Measurements from ENCODE around the gene TAF6L.
"Not testable (repeated sequence)": the region's sequence is repeated elsewhere in the genome, so short reads cannot be mapped to it uniquely, and the experiment has no call there.

The TAF6L gene

DNA sequence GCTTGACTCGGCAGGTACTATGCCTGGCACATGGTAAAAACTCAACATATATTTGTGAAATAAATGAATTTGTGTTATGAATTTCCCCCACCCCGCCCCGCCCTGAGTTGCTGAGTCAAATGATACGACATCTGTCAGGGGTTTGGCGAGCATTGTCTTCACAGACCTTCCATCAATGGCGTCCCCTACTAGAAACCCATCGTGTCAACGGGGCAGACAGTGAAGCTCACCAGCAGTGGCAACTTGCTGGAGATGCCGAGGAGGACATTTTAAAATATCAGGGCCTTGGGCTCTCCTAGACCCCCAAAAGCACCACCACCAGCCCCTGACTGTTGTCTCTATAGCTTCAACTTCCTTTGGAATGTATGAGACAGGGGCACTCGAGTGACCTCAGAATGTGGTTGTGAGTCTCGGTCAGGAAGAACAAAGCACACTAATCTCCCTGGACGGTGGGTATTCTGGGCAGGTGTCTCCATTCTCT is 34.8 kb downstream of the TAF6L start:
- peak; percentile 29 for DNase-seq

DNA sequence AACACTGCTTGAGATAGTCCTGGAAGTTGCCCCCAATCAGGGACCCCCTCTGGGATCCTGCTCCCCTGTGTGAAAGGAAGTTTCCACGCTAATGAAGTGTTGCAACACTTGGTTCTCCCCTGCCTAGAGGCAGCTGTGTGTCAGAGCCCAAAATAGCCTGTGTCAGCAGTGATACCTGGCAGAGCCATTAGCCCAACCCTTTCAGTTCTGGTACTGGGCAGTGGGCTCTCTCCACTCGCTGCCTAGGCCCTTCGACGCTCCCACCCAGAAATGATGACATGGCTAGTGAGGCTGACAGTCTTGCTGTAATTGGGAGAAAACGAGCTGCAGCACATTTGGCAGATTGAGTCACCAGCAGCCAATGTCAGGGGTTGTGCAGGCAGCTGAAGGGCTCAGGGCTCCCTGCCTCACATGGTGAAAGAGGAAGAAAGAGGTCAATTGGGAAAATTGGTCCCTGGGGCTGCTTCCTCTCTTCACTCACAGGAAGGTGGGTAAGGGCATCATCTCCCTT is 35.5 kb downstream of the TAF6L start:
- peak; percentile 95 for DNase-seq

DNA sequence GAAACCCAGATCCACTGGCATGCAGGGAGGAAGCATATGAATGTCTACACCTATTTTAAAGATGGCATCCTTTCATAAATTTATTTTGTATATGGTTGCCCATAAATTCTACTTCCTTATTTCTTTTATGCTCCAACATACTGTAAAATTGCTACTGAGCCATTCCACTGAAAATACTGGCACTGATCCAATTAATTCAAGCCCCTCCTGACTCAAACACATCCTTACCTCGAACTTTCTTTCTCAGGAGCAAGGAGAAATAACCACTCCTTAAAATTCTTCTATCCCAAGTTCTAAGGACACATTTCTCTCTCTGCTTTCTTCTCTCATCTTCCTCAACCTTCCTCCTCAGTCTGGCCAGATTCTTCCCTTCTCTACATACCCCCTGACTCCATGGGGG is 39.6 kb downstream of the TAF6L start:
- no peak for DNase-seq

DNA sequence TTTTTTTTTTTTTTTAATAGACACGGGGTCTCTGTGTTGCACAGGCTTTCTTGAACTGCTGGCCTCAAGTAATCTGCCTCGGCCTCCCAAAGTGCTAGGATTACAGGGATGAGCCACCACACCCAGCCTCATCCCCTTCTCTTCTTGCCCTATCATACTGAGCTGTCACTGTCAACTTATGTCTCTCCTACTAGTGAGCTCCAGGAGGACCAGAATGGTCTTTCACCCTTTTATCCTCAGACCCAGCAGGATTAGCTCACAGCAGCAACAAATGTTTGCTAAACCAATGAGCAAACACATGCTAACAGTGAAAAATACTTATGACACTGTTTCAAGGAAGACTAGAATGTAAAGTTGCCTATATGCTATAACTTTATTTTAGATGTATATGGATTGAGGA is 40.5 kb downstream of the TAF6L start:
- no peak for DNase-seq

DNA sequence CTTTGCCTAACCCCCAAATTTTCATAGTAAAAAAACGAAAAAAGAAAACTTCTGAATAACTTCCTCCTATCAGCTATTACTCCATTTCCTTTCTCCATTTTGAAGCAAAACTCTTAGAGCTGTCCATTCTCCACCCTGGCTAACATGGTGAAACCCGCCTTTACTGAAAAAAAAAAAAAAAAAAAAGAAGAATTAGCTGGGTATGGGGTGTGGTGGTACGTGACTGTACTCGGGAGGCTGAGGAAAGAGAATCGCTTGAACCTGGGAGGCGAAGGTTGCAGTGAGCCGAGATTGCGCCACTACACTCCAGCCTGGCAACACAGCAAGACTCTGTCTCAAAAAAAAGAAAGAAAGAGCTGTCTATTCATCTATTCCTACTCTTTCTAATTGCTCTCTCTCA is 45.4 kb downstream of the TAF6L start:
- peak; percentile 67 for DNase-seq

DNA sequence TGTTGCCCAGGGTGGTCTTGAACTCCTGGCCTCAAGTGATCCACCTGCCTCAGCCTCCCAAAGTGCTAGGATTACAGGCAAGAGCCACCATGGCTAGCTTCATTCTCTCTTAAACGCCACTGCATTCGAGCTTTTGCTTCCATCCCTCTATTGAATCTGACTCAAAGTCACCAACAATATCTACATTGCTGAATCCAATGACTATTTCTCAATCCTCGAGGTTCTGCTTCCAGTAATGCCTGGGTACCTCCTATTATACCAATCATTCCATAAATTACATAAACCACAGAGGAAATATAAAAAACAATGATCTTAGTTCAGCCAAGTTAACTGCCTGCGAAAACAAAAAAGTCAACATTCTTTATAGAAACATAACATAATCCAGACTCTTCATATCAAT is 45.9 kb downstream of the TAF6L start:
- no peak for DNase-seq

DNA sequence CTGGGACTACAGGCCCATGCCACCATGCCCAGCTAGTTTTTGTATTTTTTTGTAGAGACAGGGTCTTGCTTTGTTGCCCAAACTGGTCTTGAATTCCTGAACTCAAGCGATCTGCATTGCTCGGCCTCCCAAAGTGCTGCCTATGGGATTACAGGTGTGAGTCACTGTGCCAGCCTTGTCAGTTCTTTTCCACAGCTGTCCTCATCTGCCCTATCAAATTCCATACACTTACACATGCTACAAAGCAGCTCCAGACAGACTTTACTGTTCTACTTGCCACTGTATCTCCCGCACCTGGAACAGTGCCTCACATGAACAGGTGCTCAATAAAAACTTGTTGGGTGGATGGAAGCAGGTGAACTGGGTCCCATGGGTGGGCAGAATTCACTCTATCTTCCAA is 52.5 kb downstream of the TAF6L start:
- DNase-seq = no peak

DNA sequence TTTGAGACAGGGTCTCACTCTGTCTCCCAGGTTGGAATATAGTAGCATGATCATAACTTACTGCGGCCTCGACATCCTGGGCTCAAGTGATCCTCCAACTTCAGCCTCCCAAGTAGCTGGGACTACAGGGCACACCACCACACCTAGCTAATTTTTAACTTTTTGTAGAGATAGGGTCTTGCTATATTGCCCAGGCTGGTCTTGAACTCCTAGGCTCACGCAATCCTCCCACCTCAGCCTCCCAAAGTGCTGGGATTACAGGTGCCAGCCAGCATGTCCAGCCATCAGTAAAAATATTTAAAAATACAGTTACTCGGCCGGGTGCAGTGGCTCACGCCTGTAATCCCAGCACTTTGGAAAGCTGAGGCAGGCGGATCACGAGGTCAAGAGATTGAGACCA is 56.9 kb downstream of the TAF6L start:
- not testable (repeated sequence) for DNase-seq

DNA sequence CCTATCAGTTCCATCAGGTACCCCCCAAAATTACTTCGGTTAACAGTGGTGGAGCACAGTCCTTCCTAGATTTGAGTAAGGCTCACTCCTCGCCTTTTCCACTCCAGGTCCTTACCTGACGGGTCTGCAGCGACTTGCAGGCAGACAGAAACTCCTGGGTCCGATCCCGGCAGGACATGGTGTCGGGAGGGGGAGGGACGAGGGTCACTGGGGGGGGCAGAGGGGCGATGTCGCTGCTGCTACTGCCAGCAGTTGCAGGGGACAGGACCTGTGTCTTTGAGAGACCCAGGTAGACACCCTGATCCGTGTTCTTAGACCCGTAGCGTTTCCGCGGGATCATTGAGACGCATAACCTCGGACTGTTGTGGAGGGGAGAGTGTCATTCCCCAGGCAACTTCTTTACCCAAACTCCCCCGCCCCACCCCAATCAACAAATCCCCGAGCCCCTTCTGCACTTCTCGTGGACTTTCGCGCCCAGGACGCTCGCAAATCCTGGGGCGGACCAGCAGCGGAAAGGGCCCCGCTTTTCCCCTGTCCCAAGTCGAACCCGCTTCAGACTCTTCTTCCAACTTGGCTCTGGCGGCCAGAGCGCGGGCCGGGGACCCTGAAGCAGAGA is 59.8 kb downstream of the TAF6L start:
- DNase-seq = peak; percentile 33

DNA sequence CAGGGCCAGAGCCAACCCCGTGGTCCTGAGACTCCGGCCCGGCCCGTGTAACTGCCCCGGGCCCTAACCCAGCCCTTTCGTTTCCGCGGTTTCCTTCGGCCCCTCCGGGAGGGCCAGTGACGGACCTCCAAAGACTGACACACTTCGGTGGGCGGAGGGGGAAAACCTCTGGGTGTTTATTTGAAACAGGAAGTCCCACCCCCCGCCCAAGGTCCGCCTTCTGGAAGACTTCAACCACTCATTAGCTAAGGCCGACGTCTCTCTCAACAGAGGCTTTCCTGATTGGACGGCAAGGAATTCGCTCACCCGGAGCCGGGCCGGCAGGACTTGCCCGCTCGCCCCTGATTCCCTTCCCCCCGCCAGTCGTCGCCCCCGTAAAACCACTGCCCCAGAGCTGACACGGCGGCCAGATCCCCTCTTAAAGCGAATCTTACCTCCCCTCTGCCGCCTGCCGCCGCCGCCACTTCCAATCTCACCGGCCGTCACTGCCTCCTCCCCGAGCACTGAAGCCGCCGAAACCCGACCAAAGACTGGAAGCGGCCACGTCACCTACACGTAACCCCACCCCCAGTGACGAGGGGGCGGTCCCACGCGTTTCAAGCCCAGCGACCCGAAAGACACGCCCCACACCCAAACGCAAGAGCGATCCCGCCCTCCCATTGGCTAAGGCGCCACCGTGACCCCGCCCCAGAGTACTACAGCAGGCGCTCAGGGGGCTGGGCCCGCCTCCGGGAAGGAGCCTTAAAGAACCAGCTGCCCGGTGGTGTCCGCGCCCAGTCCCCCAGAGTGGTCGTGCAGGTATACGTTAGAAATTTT is 60.5 kb downstream of the TAF6L start, which contains the start of gene STX5:
TSS of gene STX5 (minus strand) at position 532 of the 816 bp plus-strand sequence. CDS start 808 bp downstream, outside the sequence.
- DNase-seq = peak; percentile 96

DNA sequence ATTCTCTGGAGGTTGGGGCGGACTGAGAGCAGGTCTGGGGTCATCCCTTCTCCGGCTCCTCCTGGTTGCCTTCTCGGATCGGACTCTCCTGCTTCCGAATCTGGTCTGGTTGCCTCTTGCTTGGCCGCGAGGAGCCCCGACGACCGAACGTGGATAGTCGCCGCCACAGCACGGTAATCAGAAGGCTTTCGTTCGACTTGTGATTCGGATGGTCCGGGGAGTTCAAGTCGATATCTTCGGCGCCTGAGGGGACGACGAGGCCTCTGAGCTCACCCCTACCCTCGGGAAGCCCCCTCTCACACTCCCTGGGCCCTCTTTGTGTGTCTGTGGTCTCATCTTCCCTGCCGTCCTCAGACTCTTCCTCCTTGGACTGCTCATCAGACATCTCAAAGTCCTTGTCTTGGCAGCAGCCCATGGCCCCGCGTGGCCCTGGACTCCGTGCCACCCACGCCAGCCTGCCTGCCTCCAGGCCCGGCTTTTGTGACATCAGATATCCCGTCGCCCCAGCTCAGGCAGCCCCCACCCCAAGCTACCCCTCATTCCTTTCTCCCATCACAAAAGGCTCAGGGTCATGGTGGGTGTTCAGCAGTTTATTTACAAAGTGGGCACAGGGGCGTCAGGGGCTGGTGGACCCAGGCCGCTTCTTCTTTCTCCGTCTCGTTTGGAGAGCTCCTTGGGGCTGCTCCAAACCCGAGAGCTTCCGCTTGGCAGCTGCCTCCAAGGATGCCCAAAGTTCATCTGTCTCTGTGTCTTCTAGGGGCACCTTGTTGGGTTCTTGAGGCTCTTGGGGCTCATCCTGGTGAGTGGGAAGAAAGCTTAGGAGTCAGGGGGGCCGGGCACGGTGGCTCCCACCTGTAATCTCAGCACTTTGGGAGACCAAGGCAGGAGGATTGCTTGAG is 61.4 kb downstream of the TAF6L start, which contains the start of gene TEX54:
TSS of gene TEX54 (minus strand) at position 506 of the 899 bp plus-strand sequence.
- DNase-seq = peak; percentile 41

DNA sequence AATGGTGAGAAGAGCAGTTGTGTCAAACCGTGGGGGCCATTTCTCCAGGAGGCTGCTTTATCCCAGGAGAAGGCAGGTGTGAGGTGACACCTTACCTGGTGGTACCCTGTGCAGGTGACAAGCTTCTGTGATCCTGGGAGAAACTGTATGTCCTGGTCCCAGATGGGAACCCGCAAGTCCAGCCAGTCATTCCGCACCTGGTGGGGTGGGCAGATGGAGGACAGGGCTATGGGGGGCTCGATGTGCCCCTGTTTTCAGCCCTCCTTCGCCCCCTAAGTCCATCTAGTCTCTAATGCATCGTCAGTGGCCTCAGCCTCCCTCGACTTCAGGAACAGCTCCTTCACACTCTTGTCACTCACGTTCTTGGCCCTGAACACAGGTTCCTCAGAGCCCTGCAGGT is 64.1 kb downstream of the TAF6L start:
- DNase-seq = no peak
